HG03442 (cell line): ENCODE measurements around the gene RBBP8NL.
"Not testable (repeated sequence)": the region's sequence is repeated elsewhere in the genome, so short reads cannot be mapped to it uniquely, and the experiment has no call there.

Experiments
- ATAC-seq: cut with Tn5 transposase; IDR thresholded peaks from one replicate; pipeline ENCODE4 v1.9.1; 2021; ENCODE audit warnings: mild to moderate bottlenecking, moderate library complexity; ENCODE audit not compliant: unreplicated experiment

Gene RBBP8NL

DNA sequence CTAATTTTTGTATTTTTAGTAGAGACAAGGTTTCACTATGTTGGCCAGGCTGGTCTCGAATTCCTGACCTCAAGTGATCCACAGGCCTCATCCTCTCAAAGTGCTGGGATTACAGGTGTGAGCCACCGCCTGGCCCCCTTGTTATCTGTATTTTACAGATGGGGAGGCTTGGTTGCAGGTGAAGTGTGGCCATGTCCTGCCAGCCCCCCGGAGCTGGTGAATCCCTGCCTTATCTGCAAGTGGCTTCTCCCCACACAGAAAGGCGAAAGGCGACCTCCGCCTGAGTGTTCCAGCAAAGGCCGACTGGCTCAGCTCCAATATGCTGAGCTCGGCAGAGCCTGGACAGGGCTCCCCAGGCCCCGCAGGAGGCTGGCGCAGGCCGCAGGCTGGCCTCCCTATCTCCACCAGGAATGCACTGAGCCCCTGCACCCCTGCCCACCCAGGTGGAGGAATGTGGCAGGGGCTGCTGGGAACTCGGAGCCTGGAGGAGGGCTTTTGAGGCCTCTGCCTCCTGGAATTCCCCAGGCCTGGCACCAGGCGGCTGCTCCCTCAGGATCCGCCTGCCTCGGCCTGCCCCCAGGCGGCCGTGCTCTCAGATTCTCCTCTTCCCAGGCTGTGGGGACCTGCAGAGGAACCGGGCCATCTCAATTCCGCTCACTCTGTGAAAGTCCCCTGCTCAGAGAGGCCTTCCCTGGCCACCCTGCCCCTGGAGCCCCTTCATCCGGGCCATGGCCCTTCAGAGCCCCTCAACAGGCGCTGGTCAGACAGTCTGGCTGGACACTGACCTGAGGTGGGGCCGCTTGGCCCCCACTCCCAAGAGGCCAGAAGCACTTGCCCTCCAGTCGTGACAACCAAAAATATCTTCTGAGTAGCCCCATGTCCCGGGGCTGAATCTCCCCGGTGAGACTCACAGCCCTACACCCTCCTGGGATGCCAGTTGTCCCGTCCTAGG lies 51.0 kb downstream of the RBBP8NL start:
- no peak for ATAC-seq

DNA sequence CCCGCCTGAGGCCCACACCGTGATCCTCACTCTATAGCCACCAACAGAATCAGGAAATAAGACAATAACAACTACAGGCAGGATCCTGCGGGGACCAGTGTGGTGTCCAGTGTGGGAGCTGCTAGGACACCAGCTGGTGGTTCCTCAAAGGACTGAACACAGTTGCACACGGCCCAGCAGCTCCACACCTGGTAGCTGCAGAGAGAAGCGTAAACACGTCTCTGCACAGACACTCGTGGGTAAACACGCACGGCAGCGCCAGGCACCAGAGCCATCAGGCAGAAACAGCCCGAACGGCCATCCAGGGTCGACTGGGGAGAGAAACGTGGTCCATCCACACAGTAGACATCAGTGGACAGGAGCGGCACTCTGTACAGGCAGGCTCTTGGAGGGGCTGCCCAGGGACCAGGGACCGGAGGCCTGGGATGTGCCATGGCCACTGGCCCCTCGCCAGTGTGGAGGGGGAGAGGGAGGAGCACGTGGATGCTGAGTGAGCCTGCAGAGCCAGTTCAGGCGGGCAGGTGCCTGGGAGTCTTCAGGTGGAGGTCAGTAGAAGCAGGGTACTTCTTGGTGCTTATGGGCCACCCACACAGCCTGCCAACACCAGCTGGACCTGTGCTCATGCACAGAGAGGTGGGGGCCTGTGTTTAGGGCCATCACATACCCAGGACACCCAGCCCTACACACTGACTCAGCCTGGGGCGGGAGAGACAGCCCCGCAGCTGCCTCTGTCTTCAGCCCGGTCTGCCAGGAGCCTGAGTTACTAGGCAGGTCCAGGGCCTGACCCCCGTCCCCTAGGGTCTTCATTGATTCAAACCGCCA lies 52.8 kb downstream of the RBBP8NL start:
- no peak for ATAC-seq

DNA sequence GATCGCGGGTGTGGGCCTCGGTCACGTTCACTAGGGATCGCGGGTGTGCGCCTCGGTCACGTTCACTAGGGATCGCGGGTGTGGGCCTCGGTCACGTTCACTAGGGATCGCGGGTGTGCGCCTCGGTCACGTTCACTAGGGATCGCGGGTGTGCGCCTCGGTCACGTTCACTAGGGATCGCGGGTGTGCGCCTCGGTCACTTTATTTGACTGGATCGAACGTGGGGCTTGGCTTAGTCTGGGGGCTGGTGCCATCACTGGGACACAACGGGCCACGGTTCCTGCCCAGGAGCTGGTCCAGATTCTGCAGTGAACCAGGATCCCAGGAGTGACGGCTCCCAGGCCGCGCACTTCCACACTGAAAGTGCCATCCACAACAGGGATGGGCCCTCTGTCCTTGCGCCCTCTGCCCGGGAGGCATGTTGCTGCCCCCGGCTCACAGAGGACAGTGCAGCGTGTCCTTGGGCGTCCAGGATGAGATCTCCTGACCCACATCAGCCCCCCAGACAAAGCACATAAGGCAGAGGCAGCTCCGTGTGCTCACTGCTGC lies 53.6 kb downstream of the RBBP8NL start:
- not testable (repeated sequence) for ATAC-seq

DNA sequence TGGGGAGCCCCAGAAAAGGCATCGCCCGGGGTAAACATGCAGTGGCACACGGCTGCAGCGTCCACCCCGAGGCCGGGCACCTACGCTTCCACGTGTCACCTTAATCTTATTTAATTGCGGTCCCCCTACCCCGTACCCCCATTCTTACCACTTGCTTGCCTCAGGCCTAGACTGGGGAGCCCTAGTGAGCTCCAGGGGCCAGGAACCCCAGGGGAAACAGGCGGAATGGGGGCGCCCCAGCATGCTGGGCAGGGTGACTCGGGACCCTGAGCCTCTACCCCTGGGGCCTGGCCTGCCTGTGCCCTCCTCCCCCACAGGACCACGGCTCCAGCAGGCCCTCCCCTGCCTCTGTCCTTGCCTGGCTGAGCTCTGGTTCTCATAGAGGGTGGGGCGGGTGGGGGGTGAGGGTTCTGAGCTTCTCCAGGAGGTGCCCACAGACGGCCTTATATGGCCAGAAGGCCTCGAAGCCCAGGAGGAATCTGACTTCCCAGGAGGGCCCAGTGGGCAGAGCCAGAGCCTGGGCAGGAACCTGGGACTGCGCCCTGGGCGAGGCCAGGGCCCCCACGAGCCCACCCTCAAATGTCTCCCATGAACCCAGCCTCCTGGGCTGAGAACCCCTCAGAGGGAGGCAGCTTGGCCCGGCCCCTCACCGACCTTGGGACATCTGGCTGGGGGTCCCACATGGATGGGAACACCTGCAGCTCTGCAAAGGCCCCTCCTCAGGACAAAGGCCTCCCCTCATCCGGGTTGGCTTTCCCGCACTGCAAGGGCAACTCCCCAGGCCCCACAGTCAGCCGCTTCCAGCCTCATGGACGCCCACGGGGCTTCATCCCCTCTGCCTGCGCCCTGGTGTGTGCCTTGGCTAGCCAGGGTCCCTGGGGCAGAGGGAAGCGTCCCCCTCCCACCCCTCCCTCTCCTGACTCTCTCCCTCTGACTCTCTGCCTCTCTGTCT lies 55.0 kb downstream of the RBBP8NL start:
- ATAC-seq, result no peak

DNA sequence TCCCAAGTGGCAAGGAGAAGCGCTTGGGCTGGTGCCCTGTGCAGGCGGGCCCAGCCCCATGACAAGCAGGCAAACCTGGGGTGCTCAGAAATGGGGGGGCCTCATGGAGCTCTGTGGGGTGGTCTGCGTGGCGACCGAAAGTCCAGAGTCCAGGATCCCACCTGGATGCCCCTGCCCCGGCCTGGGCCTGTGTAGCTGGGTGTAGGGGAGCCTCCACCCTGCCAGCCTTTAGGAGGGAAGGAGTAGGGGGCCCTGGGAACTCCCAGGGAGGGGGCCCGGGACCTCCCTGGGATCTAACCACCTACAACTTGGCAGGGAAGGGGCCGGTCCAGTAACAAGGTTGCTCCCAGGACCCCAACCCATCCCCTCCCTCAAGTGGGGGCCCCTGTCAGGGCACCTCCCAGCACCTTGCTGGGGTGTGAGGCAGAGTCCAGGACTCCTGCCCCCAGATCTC lies 55.7 kb downstream of the RBBP8NL start:
- no peak for ATAC-seq

DNA sequence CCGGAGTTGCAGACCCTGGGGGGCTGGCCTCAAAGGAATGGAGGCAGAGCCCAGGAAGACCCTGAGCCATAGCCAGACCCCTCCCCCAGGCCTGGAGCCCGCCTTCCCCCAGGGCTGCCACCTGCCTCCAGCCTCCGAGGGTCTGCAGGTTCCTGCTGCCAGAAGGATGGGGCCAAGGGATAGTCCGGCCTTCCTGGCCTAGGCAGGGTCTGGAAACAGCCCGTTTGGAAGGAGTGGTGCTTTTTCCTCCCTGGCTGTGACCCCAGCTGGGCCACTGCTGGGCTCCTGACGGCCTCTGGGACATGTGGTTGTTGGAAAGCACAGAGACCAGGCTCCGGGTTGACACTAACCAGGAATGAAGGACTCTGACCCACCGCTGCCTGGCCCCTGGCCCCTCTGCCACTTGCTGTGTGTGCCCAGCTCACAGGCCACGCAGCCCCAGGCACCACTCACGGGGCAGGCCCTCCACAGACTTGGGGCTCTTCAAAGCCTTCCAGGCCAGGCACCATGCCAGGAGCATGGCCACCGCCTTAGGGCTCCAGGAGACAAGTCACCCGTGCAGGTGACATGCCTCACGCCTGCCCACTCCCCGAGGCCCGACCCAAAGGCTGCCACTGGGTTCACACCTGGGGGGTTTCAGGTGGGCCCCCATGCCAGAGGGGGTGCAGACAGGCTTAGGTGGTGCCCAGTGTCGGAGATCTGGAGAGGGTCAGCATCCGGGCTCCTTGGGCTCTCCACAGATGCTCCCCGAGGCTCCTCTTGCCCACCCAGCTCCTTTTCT lies 56.3 kb downstream of the RBBP8NL start:
- no peak for ATAC-seq

DNA sequence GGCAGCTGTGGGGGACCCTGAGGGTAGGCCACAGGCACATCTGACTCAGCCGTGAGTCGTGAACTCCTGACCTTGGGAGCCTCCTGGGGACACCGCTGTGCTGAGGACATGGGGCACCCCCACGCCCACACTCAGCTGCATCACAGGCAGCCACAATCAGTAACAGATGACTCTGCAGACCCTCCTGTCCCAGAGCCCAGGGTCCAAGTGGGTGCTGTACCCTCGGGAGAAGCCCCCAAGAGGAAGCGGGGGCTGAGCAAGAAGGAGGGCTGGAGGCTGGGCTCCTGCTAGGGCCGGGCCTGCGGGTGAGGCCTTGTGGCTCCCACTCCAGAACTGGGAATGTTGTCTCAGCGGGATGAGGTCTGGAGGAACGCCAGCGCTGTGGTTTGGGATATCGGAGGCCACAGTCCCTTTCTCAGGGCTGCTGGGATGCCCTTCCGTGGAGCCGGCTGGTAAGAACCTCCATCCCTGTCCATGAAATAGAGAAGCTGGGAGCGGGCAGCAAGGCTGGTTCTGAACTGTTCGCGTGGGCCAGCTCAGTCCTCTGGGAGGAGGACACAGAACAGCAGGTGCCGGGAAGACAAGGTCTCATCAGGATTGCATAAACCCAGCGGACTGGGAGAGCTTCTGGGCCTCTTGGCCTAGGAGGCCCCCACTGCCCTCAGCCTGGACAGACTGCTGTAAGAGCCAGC lies 57.1 kb downstream of the RBBP8NL start:
- ATAC-seq, result no peak

DNA sequence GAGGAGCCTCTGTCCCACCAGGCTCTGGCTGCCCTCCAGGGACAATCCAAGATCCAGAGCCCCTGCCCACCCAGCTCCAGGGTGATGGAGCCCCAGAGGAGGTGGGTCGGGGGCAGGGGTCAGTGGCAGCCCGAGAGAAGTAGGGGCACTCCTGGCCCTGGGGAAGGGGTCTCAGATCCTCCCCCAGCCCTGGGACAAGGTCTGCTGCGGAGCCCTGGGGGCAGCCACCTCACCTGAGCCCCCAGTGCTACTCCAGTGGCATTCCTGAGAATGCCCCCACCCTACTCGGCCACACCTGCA lies 57.6 kb downstream of the RBBP8NL start:
- no peak for ATAC-seq

DNA sequence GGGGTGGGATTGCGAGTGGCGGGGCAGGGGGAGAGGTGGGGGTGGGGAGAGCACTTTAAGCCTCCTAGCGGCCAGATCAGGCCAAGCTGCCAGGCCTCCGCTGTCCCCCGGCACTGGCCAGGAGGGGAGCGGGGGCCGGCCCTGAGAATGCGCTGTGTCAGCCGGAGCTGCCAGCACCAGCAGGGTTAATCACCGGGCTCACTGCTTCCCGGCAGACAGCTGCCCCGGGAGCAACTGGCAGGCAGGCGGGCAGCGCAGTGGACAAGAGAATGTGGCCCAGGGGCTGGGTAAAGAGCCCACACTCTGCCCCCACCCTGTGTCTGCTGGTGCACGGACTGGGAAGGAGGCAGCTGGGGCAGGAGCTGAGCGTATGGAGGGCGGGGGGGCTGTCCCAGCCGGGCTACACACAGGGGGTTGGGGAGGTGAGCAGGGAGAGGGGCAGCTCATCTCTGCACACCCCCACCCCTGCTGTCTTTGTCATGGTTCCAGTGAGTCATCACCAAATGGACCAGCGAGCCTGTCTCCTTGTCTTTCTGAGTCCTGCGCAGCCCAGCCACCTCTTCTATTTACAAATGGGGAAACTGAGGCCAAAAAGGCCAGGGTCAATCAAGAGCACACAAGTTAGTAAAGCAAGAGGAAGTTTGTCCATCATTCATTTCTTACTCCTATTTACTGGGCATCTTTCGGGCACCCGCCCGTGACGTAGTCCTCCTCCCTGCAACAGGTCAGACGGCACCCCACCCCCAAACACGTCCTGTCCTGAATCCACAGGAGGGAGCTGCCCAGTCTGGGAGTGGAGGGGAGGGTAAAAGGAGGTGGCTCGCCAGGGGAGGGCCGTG lies 58.1 kb downstream of the RBBP8NL start:
- ATAC-seq, result no peak

DNA sequence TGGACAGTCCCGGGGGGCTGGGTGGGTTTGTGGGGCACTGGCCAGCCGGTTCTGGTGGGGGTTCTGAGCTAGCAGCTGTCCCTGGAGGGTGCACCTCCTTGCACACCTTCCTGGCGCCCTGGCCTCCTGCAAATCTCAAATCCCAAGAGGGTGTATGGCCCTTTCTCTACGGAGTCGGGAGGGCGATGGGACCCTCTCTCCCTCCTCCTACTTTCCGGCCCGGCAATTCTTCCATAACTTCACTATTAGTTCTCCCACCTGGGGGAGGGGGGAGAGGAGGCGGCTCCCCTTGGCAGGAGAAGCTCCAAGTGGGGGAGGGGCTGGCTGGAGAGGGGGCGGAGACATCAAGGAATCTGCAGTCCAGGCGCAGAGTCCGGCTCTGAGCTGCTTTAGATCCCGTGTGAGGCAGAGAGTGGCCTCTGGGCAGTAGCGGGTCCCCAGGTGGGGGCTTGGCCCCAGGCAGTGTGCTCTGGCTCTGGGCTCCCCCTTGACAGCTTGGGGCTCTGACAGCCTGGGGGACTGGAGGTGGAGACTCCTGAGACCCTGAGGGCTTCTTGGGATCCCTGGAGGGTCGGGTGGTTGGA lies 58.9 kb downstream of the RBBP8NL start:
- ATAC-seq, result no peak

DNA sequence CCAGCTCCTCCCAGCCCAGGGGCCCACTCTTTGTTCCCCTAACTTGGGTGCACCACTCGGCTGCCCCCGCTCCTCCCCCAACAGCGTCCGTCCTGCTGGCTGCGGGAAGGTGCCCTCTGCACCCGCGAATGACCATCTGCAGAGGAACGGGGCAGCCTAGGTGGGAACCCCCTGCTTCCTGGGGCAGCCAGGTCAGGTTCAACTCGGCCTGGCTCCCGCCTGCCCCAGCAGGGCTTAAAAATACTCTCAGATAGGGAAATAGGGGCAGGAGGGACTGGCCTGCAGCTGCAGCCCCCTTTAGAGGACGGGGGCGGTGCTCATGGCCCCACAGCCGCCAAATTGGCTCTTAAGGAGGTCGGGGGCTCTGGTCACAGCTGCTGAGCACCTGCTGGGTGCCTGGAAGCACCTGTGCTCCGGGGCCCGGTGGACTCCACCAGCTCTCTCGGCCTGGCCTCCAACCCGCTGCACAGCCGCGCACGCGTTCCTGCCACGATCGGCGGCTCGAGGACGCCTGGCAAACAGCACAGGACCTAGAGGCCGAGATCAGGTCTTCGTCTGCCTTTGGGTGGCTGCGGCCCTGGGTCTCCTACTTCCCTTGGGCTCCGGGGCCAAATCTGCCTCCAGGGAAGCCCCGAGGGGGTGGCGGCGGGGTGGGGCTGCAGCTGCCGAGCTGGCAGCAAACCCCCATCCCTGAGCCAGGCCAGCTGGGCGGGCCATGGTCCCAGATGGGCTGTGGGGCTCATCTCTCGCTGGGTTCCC lies 59.5 kb downstream of the RBBP8NL start:
- no peak for ATAC-seq

DNA sequence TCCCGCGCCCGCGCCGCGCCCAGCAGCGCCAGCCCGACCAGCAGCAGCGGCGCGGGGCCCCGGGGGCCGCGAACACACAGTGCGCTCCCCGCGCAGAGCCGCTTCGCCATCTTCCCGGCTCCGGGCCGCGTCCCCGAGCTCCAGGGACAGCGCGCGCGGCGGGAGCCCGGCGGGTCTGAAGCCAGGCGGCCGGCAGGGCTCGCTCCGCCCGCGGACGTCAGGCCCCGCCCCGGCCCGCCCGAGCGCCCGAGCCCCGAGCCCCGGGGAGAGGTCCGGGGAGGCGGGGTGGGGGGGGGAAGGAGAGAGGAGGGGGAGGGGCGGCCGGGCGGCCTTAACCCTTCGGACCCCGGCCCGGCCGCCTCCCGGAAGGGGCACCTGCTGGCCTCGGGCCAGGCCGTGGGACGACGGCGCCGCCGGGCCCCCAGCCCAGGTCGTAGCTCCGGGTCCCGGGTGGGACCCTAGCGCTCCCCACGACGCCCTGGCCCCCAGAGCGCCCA lies 60.2 kb downstream of the RBBP8NL start, which contains the start of gene LAMA5:
TSS of gene LAMA5 (minus strand) at position 177 of the 497 bp plus-strand sequence. CDS start at position 110, 67 bp downstream.
- no peak for ATAC-seq

DNA sequence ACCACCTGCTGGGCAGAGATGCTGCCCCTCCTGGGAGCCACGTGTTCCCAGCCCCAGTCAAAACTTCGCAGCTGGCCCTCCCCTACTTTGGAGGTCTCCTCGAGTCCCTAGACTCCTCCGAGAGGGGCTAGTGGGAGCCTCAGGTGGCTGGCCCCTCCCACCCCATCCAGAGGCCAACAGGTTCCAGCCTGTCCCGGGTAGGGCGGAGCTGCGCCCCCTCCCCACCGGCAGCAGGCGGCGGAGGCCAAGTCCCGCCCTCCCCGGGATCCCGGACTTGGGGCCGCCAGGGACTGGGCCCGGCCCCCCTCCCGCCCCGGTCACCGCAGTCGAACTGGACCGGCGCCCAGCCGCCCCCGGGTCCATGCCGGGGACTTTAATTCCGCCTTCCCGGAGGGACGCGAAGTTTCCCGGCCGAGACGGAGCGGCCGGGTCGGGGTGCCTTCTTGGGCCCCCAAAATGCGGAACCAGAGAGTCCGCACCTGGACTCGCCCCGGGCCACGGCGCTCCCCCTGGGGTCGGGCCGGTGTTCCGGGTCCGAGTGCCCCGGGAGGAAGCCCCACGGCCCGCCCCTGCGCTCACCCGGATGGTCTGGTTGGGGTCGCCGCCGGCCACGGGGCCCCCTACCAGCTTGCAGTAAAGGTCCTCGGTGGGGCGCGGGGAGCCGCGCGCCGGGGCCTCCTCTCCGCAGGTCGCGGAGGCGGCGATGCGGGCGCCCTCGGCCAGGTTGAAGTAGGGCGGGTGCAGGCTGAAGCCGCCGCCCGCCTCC lies 60.8 kb downstream of the RBBP8NL start:
- no peak for ATAC-seq

DNA sequence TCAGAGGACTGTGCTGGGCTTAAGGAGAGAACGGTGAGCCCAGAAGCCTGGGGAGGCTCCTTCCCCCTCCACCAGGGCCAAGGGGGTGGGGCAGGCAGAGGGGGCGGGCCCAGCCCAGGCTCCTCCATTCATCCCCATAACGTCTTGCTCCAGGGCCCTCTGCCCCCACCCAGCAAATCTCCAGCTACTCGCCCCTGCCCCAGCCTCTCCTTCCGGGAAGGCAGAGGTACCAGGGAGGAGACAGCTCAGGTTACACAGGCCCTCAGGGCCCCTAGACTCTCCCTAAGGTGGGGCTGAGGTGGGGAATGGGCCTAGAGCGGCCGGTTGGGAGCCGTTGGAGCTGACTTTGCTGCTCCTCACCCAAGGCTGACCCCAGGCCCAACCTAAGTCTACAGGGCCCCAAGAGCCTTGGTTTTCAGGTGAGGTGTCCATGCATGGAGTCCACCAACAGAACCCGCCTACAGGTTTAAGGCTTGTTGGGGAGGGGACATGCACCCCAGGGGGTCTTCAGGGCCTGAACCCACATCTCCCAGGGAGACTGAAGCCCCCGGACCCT lies 61.4 kb downstream of the RBBP8NL start:
- ATAC-seq, result no peak

DNA sequence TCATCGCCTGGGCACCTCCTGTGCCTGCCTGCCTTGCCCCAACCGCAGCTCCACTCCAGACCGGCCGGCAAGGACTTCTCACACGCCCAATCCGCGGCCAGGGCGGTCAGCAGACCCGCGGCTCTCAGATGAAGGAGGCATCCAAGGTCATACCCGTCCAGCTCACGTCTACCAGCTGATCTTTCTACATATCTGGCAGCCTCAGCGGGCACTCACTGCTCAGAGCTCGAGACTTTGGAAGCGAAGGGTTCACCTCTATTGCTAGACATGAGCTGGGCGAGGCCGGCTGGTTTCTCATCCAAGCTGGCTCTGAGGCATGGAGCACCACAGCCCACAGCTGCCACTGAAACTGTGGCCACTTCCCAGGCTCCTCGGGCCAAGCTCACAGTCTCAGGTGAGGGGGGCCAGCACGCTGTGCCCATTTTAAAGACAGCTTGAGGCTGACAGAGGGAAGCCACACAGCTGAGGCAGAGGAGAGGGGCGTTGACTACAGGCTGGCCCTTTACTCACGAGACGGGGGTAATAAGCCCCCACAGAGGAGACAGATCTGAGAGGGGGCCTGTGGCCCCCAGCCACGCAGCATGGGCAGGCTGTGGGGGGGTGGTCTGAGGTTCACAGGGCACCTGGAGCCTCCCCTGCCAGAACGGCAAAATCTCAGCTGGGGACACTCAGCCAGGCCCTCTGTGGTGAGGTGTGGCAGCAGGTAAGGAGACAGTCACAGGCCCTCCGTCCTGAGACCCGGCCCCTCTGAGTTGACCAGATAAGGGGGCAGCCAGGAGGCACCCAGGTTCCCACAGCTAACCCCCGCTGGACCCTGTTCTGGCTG lies 62.2 kb downstream of the RBBP8NL start:
- no peak for ATAC-seq
